ENCODE data around the gene ATP5MC3.

The ATP5MC3 gene

DNA sequence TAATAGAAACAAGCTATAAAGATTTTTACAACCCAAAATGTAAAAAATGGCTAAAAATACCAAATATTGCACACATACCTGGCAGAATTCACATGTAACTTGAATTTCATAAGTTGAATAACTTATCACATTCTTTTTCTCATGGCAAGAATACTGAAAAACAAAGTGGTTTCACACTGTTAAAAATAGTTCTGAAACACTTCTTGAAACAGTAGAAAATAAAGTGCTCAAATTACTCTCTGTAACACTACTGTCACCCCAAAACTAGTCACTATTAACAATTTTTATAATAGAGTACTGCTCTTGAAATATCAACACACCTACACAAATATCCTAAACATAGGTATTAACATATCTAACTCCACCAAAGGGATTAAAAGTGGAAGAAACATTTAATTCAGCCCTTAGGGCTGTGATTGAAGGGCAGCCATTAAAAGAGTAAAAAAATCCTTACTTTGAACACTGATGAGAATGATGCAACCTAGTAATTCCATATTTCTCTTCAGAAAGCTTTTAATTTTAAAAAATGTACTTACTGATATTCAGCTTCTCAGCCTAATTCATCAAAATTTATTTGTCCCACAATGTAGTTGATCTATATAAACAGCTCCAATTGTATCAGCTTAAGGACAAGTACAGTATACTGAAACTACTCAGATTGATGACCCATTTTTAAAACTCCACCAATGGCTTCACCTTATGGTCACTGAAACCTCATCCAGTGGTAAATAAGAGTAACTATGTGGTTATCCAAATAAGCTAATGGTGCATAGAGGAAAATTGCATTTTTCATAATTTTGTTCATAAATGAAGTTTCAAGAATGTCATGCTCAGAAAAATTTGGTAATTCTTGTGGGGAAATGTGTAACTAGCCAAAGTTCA lies 44.9 kb downstream of the ATP5MC3 start:
- TF ChIP-seq, protein P1, sequence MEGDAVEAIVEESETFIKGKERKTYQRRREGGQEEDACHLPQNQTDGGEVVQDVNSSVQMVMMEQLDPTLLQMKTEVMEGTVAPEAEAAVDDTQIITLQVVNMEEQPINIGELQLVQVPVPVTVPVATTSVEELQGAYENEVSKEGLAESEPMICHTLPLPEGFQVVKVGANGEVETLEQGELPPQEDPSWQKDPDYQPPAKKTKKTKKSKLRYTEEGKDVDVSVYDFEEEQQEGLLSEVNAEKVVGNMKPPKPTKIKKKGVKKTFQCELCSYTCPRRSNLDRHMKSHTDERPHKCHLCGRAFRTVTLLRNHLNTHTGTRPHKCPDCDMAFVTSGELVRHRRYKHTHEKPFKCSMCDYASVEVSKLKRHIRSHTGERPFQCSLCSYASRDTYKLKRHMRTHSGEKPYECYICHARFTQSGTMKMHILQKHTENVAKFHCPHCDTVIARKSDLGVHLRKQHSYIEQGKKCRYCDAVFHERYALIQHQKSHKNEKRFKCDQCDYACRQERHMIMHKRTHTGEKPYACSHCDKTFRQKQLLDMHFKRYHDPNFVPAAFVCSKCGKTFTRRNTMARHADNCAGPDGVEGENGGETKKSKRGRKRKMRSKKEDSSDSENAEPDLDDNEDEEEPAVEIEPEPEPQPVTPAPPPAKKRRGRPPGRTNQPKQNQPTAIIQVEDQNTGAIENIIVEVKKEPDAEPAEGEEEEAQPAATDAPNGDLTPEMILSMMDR (IDR thresholded peaks at IDR 0.05; ENCODE audit: low read depth, low read length), result no peak
- TF ChIP-seq EZH2phosphoT487 (IDR thresholded peaks at IDR 0.05; ENCODE audit: low read depth), result no peak
- H2AFZ ChIP-seq (ENCODE audit: low read depth, low read length), result no peak overlapping the region
- H3K4me3 ChIP-seq (ENCODE audit: low read length), result no peak overlapping the region
- H3K4me1 ChIP-seq (ENCODE audit: low read length), result peaks cover 8% of the 10 kb centered on the region; the same call in 1 of the 2 replicates
- H3K9me3 ChIP-seq (ENCODE audit: insufficient read depth, low read length), result no peaks in the 10 kb centered on the region
- H3K4me2 ChIP-seq (ENCODE audit: low read length), result no peak overlapping the region
- H4K20me1 ChIP-seq (ENCODE audit: insufficient read depth, low read length), result peaks cover 31% of the 10 kb centered on the region
- H3K9ac ChIP-seq (ENCODE audit: low read length), result no peak overlapping the region
- H3K27me3 ChIP-seq (ENCODE audit: low read depth, low read length), result no peaks in the 10 kb centered on the region
- H3K79me2 ChIP-seq (ENCODE audit: low read length), result peaks cover 28% of the 10 kb centered on the region
- peaks cover 5% of the 10 kb centered on the region for H3K36me3 ChIP-seq (replicated peaks; ENCODE audit: low read depth, low read length)
- no peak overlapping the region for H3K27ac ChIP-seq (ENCODE audit: low read length)

- peaks cover 8% of the 10 kb centered on the region; the same call in 1 of the 2 replicates for H3K4me1 ChIP-seq (ENCODE audit: low read length)
- no peak overlapping the region for H2AFZ ChIP-seq (ENCODE audit: low read depth, low read length)
- no peak overlapping the region for H3K4me3 ChIP-seq (ENCODE audit: low read length)
- no peak overlapping the region for H3K9ac ChIP-seq (ENCODE audit: low read length)
- no peaks in the 10 kb centered on the region for H3K9me3 ChIP-seq (ENCODE audit: insufficient read depth, low read length)
- no peak overlapping the region for H3K4me2 ChIP-seq (ENCODE audit: low read length)
- peaks cover 31% of the 10 kb centered on the region for H4K20me1 ChIP-seq (ENCODE audit: insufficient read depth, low read length)
- peaks cover 9% of the 10 kb centered on the region for H3K36me3 ChIP-seq (replicated peaks; ENCODE audit: low read depth, low read length)
- no peak for TF ChIP-seq EZH2phosphoT487 (IDR thresholded peaks at IDR 0.05; ENCODE audit: low read depth)
- TF ChIP-seq, protein P1 (IDR thresholded peaks at IDR 0.05; ENCODE audit: low read depth, low read length), result no peak
- H3K27ac ChIP-seq (ENCODE audit: low read length), result no peak overlapping the region
- H3K79me2 ChIP-seq (ENCODE audit: low read length), result peaks cover 29% of the 10 kb centered on the region
- no peaks in the 10 kb centered on the region for H3K27me3 ChIP-seq (ENCODE audit: low read depth, low read length)
Observed at GRCh38 chr2:175135862-175136261, 45.6 kb downstream of the ATP5MC3 start.

DNA sequence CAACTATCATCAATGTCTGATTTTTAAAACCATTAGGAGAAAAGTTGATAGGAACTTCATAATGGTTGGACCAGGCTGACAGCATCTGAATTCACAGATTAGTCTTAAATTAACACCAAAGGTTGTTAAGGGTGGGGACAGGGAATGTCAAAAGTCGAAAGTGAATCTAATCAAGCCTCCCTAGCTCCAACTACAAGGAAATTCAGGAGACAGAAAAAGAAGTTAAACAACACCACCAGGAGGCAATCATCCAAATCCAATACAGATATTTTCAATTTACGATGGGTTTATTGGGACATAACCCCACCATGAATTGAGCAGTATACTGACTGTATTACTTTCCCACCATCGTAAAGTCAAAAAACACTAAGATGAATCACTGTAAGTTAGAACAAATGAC lies 46.3 kb downstream of the ATP5MC3 start:
- no peaks in the 10 kb centered on the region for H3K27me3 ChIP-seq (ENCODE audit: low read depth, low read length)
- H3K9ac ChIP-seq (ENCODE audit: low read length), result no peak overlapping the region
- H3K36me3 ChIP-seq (replicated peaks; ENCODE audit: low read depth, low read length), result peaks cover 9% of the 10 kb centered on the region
- TF ChIP-seq EZH2phosphoT487 (IDR thresholded peaks at IDR 0.05; ENCODE audit: low read depth), result no peak
- TF ChIP-seq, protein P1 (IDR thresholded peaks at IDR 0.05; ENCODE audit: low read depth, low read length), result no peak
- no peak overlapping the region for H2AFZ ChIP-seq (ENCODE audit: low read depth, low read length)
- H3K27ac ChIP-seq (ENCODE audit: low read length), result no peak overlapping the region
- H3K4me1 ChIP-seq (ENCODE audit: low read length), result peaks cover 8% of the 10 kb centered on the region; the same call in 1 of the 2 replicates
- H3K79me2 ChIP-seq (ENCODE audit: low read length), result peaks cover 26% of the 10 kb centered on the region
- no peak overlapping the region for H3K4me2 ChIP-seq (ENCODE audit: low read length)
- H4K20me1 ChIP-seq (ENCODE audit: insufficient read depth, low read length), result peaks cover 26% of the 10 kb centered on the region
- H3K9me3 ChIP-seq (ENCODE audit: insufficient read depth, low read length), result no peaks in the 10 kb centered on the region
- H3K4me3 ChIP-seq (ENCODE audit: low read length), result no peak overlapping the region

DNA sequence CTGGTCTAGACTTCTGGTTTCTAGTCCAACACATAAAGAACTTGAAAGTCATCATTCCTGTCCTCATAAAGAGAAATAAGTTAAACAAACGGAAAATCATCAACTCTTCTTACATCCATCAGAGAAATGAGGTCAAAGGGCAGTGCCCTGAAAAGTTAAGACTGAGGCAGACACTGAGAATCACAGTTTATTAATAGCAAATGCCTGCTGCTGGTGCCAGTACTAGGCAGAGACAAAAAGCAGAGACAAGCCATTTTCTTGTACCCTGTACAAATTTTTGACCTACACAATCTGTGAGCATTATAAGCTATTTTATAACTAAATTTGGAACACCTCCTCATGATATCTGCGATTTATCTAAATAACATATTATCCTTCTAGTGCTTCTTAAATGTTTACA lies 50.3 kb downstream of the ATP5MC3 start:
- Histone ChIP-seq H3K9me3 (ENCODE audit: insufficient read depth, low read length) (no peaks in the 10 kb centered on the region), H3K9ac (ENCODE audit: low read length) (no peak overlapping the region), H2AFZ (ENCODE audit: low read depth, low read length) (no peak overlapping the region), H3K4me3 (ENCODE audit: low read length) (no peak overlapping the region), H3K4me1 (ENCODE audit: low read length) (peaks cover 1% of the 10 kb centered on the region; the same call in 1 of the 2 replicates), H3K79me2 (ENCODE audit: low read length) (0 out of 2 replicates have a peak, but pooled peaks cover 4% of the 10 kb centered on the region), H3K27ac (ENCODE audit: low read length) (no peak overlapping the region), H3K36me3 (replicated peaks; ENCODE audit: low read depth, low read length) (peaks cover 25% of the 10 kb centered on the region), H3K27me3 (ENCODE audit: low read depth, low read length) (no peaks in the 10 kb centered on the region), H3K4me2 (ENCODE audit: low read length) (no peak overlapping the region), H4K20me1 (ENCODE audit: insufficient read depth, low read length) (no peaks in the 10 kb centered on the region)
- no peak for TF ChIP-seq EZH2phosphoT487 (IDR thresholded peaks at IDR 0.05; ENCODE audit: low read depth)
- TF ChIP-seq, protein P1 (IDR thresholded peaks at IDR 0.05; ENCODE audit: low read depth, low read length), result no peak
